Fibroblast of mammary gland (primary cell): Measurements from ENCODE around the gene ETV6.

Source experiments
- DNase-seq: peaks from one replicate; pipeline ENCODE4 v3.0.0-alpha.2; 2010; ENCODE audit warnings: low read depth
- H3K4me3 ChIP-seq: 2 replicates; pipeline ENCODE4 v1.5.1; 2011; ENCODE audit warnings: low read depth, mild to moderate bottlenecking, low read length, moderate library complexity; ENCODE audit not compliant: control insufficient read depth
- CTCF ChIP-seq: conservative IDR thresholded peaks from 2 replicates; pipeline ENCODE4 v1.5.1; 2011; ENCODE audit warnings: low read depth, low read length, inconsistent platforms; ENCODE audit not compliant: control insufficient read depth, insufficient read depth

The ETV6 gene

GRCh38 chr12:11738450-11738849 lies 89.0 kb downstream of the ETV6 start:
- no peak for TF ChIP-seq CTCF
- DNase-seq = no peak
- no peak overlapping the region for H3K4me3 ChIP-seq

- no peak for DNase-seq
- TF ChIP-seq CTCF = no peak
- H3K4me3 ChIP-seq = no peak overlapping the region
These were observed 90.6 kb downstream of the ETV6 start for GRCh38 chr12:11739980-11740577.

- H3K4me3 ChIP-seq = no peak overlapping the region
- no peak for TF ChIP-seq CTCF
- no peak for DNase-seq
These were observed 92.1 kb downstream of the ETV6 start for GRCh38 chr12:11741434-11742092.

GRCh38 chr12:11743423-11744409 lies 94.2 kb downstream of the ETV6 start:
- H3K4me3 ChIP-seq = no peak overlapping the region
- no peak for TF ChIP-seq CTCF
- DNase-seq = no peak

GRCh38 chr12:11744410-11744801 lies 94.9 kb downstream of the ETV6 start:
- no peak for DNase-seq
- H3K4me3 ChIP-seq = no peak overlapping the region
- TF ChIP-seq CTCF = no peak

GRCh38 chr12:11745113-11745512 lies 95.6 kb downstream of the ETV6 start:
- DNase-seq = no peak
- no peak for TF ChIP-seq CTCF

More at GRCh38 chr12:11745113-11745512, 95.6 kb downstream of the ETV6 start:
- no peak overlapping the region for H3K4me3 ChIP-seq
